Cardiac fibroblast (primary cell): ENCODE data around the gene PRR7.

Experiments used
- DNase-seq, 2 donors: peaks; one replicate each; pipeline versions ENCODE4 v3.0.0 to v3.0.0-alpha.2; 2010; ENCODE audit warnings: low read depth in 2 of 2
- H3K4me3 ChIP-seq, 2 donors: replicated peaks in 1 of 2; 1 replicate in 1 of 2; 2 replicates in 1 of 2; pipeline ENCODE4 v1.5.1; 2011; ENCODE audit warnings: low read depth in 2 of 2, low read length in 2 of 2, mild to moderate bottlenecking in 2 of 2, moderate library complexity in 1 of 2
- CTCF ChIP-seq: IDR thresholded peaks from one replicate; pipeline ENCODE4 v1.5.1; 2011; ENCODE audit warnings: low read depth, mild to moderate bottlenecking, low read length, inconsistent platforms

The PRR7 gene

GRCh38 chr5:177439518-177440053 lies 7.0 kb upstream of the PRR7 start:
- DNase-seq = no peak
- no peak for TF ChIP-seq CTCF
- no peak overlapping the region for H3K4me3 ChIP-seq

GRCh38 chr5:177440211-177440989 lies 6.2 kb upstream of the PRR7 start:
- H3K4me3 ChIP-seq = no peak overlapping the region
- DNase-seq = no peak
- no peak for TF ChIP-seq CTCF

- no peak for DNase-seq
- no peak overlapping the region for H3K4me3 ChIP-seq
- no peak for TF ChIP-seq CTCF
Measured at GRCh38 chr5:177440990-177441780, 5.4 kb upstream of the PRR7 start.

- no peak for TF ChIP-seq CTCF
- H3K4me3 ChIP-seq = no peak overlapping the region
- no peak for DNase-seq
Measured at GRCh38 chr5:177442066-177442826, 4.4 kb upstream of the PRR7 start.

- no peak for TF ChIP-seq CTCF
- no peak for DNase-seq
Measured at GRCh38 chr5:177443144-177443983, 3.2 kb upstream of the PRR7 start.

More at GRCh38 chr5:177443144-177443983, 3.2 kb upstream of the PRR7 start:
- no peak overlapping the region for H3K4me3 ChIP-seq
